Measurements from ENCODE around the gene FCRL1.

Gene FCRL1

DNA sequence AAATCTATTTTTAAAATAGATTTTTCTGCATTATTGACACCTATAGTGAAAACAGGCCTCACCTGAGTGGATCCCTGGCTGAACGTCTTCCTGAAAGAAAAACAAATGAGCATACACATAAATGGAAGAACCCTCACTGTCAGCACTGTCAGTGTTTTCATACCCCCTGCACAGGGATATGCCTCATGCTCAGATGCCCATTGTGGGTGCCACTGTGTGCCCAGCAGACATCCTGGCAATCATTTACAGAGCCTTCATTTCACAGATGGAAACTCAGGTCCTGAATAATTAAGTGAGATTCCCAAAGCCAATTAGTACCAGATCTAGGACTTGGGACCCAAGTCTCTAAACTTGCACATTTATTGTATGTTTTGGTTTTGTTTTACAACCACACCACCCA, 19.9 kb downstream of the FCRL1 start:
- no peak for DNase-seq

- DNase-seq, result no peak
Measured at GRCh38 chr1:157798211-157798610, 21.7 kb downstream of the FCRL1 start.

DNA sequence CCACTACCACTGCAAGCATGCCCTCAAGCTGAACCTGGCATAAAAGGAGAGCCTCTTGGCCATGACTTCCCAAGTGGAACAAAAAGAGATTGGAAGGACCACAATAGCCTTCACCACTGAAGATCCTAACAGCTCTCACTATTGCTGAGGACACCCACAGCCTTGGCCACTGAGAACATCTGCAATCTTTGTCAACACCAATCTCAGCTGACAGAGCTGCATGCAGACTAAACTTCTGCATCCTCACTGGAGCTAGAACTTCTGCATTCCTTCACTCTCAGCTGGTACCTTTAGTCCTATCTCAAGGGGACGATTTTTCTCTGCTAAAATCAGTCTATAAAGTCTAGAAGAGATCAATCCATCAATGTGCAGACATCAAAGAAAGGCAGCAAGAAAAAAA, 34.7 kb downstream of the FCRL1 start:
- no peak for DNase-seq

DNA sequence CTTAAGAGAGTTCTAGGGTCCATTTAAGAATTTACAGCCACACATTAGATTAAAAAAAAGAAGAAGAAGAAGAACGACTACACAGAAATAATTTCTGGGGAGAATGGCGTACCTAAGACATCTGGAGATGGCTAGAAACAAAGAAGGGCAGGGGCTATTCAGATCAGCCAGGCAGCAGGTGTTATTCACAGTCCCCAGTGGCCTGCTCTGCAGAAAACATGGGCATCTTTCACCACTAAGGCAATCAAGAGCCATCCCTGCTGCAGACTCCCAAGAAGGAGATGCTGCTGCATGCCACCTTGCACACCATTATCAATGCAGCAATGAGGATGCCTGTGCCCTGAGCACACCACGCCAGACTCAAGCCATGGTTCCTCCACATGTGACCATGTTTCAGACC, 35.1 kb downstream of the FCRL1 start:
- no peak for DNase-seq

DNA sequence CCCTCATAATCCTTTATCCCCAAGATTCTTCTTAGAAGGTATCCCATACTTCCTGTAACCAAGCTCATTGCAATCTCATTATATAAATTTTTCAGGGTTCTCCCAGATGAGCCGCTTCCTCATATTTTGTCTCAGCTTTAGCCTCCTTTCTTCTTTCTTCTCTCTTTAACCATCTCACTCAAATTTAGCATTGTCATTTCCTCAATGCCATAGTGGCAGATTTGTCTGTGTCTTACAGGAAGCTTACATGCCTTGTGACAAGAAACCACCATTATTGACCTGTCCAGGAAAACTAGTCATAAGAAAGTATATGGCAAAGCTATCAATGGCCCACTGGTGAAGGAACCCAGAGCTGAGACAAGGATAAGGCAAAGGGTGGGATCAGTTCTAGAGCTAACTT, 37.0 kb downstream of the FCRL1 start:
- DNase-seq, result no peak

DNA sequence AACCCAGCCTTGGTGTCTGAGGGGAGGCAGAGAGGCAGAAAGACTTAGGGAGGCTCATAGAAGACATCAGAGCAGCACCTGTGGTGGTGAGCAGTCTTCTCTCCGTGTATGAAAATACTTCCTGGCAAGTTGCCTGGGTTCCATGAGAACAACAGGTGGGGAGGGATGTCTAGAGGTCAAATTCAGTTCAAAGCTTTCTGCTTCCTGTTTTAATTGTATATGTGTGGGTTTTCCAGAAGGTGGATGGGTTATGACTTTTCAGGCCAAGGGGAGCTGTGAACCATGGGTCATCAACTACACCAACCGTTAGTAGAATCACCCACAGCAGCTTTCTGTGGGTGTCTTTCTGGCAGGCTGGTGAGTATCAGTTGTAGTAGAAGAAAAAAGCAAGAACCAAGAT, 38.9 kb downstream of the FCRL1 start:
- no peak for DNase-seq

- DNase-seq, result no peak
Measured at GRCh38 chr1:157776971-157777391, 42.9 kb downstream of the FCRL1 start, which contains the start of gene FCRL2. FCRL2 (minus strand) TSS chr1:157777132; CDS start chr1:157777073, 59 bp downstream.

DNA sequence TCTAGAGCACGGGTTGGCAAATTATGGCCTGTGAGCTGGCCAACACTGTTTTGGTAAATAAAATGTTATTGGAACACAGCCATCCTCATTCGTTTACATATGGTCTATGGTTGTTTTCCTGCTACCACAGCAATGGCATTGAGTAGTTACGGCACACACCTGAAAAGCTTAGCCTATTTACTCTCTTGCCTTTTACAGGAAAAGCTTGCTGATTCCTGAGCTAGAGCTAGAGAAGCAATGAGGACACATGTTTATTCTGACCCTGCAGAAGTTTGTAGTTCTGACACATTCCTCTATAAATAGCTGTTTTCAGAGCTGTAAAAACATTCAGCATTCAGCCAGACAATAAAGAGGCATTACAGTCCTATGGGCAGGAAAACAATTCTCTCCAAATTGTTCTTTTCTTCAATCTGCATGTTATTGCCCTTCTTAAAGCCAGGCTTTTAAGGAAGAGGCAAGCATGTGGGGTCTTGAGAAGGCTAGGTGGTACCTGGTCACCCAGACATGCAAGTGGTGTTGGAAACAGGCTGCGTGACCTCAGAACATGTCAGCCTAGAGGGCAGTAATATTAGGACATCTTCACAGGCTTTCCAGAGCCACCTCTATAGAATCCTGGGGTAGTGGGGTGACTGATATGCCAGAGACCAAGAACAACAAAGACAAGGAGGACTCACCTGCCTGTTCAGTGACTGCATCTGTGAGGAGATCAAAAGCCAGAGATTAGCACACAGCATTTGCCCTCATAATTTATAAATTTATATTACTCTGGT, 44.6 kb downstream of the FCRL1 start:
- no peak for DNase-seq

DNA sequence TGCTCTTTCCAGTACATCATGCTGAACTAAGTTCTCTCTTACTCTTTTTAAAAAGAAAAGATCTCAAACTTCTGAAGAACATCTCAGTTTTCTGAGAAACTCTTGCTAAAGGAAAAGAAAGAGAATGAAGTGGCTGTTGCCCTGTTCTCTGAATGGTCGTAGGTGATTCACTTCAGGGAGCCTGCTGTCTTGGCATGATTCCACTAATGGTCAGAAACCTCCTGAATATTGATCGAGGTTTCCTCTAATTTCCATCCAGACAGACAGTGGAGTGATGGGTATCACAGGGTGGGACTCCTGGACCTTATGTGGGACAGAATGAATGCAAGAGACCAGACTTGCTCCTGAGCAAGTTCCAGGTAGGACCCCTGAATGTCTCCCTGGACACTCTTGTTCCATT, 45.5 kb downstream of the FCRL1 start:
- DNase-seq, result no peak

DNA sequence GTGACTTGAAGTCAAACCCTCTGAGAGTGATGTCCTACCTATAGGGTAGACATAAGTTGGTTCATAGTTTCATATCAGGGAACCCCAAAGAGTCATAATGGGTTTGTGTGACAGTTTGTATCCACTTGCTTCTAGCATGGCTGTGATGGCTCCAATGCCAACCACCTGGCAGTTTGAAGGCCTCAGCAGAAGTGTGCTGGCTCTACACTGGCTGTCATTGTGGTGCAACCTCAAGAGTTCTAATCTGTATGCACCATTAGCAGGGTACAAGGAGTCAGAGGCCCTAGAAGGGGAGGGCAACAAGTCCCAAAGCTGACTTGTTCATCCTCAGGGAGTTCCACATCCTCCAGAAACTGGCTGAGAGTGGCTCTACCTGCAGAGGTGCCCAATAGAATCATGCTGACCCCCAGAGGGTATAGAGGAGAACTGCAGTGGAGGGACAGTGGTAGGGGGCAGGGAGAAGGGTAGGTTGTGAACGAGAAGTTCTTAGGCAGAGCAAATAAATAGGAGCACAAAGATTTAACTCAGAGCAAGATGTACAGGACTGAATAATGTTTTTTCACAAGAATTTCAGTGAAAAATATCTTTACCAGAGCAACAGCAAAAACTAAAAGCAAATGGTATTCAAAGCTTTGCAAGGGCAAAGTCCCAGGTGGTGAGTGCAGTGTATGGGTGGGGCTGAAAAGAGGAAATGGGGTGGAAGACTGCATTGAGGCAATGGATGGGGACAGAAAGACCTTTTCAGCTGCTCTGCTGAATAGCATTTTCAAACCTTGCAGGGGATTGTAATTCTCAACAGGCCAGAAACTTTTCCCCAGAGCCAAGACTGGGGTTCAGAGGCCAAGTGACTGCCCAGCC, 46.2 kb downstream of the FCRL1 start:
- no peak for DNase-seq

DNA sequence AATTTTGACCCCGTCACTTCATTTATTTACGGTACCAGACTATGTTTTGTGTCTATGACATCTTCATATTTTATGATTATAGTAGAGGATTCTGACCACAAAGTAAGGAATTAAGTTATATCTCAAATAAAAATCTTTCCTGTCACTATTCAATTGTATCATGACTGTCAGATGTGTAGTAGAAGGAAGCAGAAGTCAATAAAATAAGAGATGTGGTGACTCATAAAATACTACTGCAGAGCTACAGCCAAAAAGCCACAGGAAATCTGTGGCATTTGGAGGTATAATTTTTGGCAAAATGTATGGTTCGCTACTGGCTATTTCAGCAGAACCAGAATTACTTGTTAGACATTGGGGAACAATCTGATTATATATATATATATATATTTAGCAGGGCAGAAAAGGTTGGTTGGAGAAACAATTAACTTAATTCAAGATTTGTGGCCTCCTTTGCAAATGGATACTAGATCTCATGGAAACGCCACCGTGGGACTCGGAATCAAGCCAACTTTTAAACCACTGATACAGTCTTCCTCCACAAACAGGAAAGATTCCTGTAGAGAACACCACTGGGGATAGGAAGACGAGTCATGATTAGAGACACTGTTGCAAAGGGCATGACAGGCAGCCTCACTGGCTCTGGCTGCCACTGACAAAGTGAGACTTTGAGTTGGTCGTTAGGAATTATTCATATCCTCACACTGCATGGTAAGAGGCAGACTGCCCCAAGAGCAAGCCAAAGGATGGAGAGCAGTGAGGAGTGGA, 48.1 kb downstream of the FCRL1 start:
- no peak for DNase-seq

DNA sequence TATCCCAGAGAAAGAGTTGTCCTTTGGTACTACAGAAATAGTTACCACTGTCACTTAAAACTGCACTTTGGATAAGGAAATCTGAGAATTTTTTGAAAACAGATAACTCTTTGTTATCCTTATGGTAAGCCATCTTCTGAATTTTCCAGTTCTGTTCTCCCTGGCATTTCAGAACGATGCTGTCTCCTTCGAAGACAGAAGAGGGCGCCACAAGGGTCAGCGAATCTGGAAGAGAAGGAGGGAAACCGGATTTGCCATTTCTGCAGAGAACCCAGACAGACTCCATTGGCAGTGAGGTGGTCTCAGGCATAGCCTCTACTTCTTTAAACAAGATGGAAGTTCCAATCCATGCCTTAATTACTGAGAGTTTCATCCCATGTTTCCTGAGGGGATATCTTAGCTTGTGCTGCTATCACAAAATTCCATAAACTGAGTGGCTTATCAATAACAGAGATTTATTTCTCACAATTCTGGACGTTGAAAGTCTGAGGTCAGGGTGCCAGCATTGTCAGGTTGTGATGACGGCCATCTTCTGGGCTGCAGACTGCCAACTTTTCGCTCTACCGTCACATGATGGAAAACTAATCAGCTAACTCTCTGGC, 49.4 kb downstream of the FCRL1 start:
- no peak for DNase-seq

DNA sequence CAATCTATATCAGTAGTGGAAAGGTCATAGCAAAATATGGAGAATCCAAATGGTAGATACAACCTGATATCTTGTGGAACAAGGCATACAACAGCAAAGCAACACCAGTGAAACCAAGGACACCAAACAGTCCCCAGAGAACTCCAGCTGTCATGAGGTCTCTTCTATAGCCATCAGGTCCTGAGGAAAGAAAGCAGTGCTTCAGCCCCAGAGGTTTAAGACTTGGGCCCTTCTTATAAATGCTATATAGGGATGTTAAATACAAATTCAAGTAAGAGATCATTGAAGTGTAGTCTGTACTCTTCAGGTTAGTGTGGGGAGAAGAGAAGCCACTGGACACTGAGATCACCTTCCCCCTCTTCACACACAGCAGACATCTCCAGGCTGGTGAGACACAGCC, 53.1 kb downstream of the FCRL1 start:
- no peak for DNase-seq

DNA sequence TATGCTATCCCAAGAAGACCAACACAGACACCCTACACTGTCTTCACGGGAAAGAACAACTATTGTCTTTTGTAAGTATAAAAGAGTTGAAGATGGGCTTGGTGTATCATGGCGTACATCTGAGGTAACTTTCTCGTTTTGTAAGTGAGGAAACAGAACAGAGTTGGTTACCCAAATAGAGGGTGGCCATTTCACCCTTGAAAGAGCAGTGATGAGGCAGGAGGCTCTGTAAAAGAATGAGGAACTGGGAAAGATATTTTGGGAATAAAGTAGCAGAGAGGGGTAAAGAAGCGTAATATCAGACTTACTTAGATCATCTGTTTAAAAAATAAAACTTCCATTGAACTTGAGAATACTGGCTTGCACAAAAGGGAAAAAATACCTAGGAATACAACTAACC, 61.9 kb downstream of the FCRL1 start:
- DNase-seq, result no peak

- DNase-seq, result no peak
Measured at GRCh38 chr1:157753611-157754010, 66.3 kb downstream of the FCRL1 start.

DNA sequence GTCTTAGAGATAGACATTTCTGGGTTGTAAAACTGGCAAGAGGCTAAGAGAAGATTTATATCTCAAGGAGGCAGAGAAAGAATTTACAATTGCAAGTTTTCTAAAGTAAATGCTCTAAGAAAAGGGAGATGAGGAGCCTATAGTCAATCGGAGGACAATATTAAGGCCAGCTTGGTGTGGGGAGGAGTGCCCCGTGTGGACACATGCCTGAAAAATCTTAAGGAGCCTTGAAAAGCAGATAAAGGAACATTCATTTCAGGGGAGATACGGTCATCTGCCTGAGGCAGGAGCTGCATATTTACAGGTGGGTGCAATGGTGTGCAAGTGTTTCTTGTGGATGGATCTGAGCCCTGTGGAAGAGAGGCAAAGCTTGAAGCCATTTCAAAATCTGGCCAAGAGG, 68.6 kb downstream of the FCRL1 start:
- no peak for DNase-seq

GRCh38 chr1:157748262-157748817, 71.6 kb downstream of the FCRL1 start:
- no peak for DNase-seq

Data from NCI-H2081 treated with DMSO at 0.1 percent for 48 hours (cell line).